CD4-positive, alpha-beta T cell treated with Interleukin-15 for 1 hour (primary cell): ENCODE measurements around the gene PCDHGC3.
"Not testable (repeated sequence)": the region's sequence is repeated elsewhere in the genome, so short reads cannot be mapped to it uniquely, and the experiment has no call there.

Source experiments
- DNase-seq: peaks from one replicate; pipeline ENCODE4 v3.0.0-alpha.2; 2020

PCDHGC3 gene

GRCh38 chr5:141475625-141476131 lies at the start of gene PCDHGC3:
Gene PCDHGC3, plus strand, starts transcription at chr5:141475966. Its CDS starts 151 bp downstream, at chr5:141476117.
- DNase-seq: peak; percentile 41

DNA sequence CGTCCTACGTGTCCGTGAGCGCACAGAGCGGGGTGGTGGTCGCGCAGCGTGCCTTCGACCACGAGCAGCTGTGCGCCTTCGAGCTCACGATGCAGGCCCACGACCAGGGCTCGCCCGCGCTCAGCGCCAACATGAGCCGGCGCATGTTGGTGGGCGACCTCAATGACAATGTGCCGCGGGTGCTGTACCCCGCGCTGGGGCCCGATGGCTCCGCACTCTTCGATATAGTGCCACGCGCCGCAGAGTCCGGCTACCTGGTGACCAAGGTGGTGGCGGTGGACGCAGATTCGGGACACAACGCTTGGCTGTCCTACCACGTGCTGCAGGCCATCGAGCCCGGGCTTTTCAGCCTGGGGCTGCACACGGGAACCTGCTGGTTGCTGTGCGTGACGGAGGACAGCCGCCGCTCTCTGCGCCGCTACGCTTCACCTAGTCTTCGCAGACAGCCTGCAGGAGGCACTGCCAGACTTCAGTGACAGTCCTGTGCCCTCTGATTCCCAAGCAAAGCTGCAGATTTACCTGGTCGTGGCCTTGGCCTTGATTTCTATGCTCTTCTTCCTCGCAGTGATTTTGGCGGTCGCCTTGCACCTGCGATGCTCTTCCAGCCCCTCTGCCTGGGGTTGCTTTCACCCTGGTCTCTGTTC lies 47.9 kb upstream of the PCDHGC3 start:
- DNase-seq: no peak

- DNase-seq: peak; percentile 33
These were observed 45.2 kb upstream of the PCDHGC3 start, which contains the start of gene PCDHGA12 for GRCh38 chr5:141430332-141431113. Gene PCDHGA12, plus strand, starts transcription at chr5:141430507. Its CDS starts 253 bp downstream, at chr5:141430760.

DNA sequence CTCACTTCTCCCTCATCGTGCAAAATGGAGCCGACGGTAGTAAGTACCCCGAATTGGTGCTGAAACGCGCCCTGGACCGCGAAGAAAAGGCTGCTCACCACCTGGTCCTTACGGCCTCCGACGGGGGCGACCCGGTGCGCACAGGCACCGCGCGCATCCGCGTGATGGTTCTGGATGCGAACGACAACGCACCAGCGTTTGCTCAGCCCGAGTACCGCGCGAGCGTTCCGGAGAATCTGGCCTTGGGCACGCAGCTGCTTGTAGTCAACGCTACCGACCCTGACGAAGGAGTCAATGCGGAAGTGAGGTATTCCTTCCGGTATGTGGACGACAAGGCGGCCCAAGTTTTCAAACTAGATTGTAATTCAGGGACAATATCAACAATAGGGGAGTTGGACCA lies 44.5 kb upstream of the PCDHGC3 start:
- DNase-seq: no peak

- DNase-seq: not testable (repeated sequence)
These were observed 43.5 kb upstream of the PCDHGC3 start for GRCh38 chr5:141432308-141432707.

DNA sequence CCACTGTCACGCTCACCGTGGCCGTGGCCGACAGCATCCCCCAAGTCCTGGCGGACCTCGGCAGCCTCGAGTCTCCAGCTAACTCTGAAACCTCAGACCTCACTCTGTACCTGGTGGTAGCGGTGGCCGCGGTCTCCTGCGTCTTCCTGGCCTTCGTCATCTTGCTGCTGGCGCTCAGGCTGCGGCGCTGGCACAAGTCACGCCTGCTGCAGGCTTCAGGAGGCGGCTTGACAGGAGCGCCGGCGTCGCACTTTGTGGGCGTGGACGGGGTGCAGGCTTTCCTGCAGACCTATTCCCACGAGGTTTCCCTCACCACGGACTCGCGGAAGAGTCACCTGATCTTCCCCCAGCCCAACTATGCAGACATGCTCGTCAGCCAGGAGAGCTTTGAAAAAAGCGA lies 43.0 kb upstream of the PCDHGC3 start:
- not testable (repeated sequence) for DNase-seq

DNA sequence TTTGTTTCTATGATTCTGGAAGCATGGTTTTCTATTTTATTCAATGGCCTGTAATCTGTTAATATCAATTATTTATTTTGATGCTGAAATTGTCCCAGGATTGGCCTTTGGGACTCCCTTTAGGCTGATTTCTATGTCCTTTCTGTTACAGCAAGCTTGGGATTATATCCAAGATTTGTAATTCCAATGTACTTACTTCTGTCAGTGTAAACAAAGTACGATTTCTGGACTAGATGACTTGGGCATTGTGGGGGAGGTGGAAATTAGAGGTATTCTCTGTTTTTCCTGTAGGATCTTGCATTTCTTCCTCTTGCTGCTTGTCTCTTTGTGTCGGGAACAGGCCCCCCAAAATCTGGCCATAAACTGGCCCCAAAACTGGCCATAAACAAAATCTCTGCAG lies 41.8 kb upstream of the PCDHGC3 start:
- DNase-seq: no peak

GRCh38 chr5:141437221-141437620 lies 38.5 kb upstream of the PCDHGC3 start:
- DNase-seq: no peak

DNA sequence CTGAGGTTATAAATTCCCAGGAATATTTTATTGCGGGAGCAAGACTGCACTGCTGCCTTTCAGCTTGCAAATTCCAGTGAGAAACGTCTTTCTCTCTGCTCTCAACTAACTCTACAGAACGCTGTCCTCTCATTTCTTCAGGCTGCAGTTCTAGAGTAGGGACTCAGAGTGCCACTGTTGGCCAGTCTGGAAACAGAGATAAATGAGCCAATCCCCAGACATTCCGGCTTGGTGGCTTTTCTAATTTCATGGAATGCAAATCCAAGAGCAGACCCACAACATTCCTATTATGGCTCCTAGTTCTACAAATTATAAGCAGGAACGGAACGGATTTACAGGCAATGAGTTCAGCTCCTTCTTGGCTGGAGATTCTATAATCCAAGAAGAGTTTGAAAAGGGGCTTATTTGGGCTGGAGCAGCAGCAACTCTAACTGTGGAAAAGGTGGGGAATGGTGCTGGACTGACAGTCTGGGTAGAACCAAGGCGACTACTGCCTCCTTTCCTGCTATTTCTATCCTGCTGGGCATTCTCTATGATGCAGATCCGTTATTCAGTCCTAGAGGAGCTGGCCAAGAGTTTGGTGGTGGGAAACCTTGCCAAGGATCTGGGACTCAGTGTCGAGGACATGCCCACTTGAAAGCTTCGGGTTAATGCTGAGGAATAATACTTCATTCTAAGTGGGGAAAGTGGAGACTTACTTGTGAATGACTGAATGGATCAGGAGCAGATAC lies 36.2 kb upstream of the PCDHGC3 start:
- DNase-seq: no peak

DNA sequence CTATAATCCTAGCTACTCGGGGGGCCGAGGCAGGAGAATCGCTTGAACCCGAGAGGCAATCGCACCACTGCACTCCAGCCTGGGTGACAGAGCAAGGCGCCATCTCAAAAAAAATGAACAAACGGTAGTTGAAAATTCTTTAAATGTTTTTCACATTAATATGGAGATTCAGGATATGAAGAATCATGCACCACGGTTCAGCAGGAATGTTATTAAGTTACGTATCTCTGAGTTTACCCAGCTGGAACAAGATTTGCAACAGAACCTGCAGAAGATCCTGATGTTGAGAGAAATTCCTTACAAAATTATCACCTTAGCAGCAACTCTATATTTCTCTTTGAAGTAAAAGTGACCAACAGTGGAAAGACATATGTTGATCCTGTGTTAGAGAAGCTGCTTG lies 35.4 kb upstream of the PCDHGC3 start:
- no peak for DNase-seq

DNA sequence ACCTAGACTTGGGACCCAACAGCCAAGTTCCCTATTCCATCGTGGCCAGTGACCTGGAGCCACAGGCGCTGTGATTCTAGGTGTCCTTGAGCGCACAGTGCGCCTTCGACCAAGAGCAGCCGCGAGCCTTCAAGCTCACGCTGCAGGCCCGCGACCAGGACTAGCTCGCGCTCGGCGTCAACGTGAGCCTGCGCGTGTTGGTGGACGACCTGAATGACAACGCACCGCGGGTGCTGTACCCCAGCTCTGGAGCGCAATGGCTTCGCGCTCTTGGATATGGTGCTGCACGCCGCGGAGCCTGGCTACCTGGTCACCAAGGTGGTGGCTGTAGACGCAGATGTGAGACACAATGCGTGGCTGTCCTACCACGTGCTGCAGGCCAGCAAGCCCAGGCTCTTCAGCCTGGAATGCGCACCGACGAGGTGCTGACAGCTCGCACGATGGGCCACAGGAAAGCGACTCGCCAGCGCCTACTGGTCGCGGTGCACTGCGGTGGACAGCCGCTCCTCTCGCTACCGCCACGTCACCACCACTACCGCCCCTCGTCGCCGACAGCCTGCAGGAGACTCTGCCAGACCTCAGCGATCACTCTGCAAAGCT lies 34.1 kb upstream of the PCDHGC3 start:
- DNase-seq: no peak

DNA sequence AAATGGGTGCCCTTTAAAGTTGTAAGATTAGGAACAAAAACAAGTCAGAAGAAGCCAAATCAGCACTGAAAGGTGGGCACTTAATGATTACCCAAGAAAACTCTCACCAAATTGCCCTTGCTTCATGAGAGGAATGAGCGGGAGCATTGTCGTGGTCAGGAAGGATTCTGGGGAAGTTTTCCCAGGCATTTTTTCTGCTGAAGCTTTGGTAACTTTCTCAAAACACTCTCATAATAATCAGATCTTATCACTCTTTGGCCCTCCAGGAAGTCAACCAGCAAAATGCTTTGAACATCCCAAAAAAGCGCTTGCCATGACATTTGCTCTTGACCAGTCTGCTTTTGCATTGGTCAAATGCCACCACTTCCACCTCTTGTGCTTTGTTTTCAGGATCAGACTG lies 10.4 kb upstream of the PCDHGC3 start:
- DNase-seq: no peak

GRCh38 chr5:141476132-141476911 lies 556 bp downstream of the PCDHGC3 start:
- DNase-seq: no peak

- DNase-seq: no peak
These were observed 1.3 kb downstream of the PCDHGC3 start for GRCh38 chr5:141477044-141477575.

DNA sequence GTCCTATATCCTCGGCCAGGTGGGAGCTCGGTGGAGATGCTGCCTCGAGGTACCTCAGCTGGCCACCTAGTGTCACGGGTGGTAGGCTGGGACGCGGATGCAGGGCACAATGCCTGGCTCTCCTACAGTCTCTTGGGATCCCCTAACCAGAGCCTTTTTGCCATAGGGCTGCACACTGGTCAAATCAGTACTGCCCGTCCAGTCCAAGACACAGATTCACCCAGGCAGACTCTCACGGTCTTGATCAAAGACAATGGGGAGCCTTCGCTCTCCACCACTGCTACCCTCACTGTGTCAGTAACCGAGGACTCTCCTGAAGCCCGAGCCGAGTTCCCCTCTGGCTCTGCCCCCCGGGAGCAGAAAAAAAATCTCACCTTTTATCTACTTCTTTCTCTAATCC lies 2.0 kb downstream of the PCDHGC3 start:
- no peak for DNase-seq

- no peak for DNase-seq
These were observed 2.7 kb downstream of the PCDHGC3 start for GRCh38 chr5:141478321-141478945.

DNA sequence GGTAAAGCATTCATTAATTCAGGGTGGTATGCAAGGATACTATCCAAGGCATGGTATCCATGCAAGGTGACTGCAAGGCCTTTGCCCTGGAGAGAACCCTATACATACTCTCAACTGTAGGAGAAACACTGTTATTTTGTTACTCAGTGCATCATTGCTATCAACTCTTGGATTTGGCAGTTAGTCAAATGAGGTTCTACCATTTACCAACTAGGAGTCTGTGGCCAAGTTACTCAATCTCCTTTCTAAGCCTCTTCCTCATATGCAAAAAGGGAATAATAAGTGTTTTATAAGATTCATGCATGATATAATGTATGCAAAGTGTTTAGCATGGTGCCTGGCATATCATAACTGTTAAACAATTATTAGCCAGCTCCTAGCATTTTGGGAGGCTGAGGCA lies 4.0 kb downstream of the PCDHGC3 start:
- no peak for DNase-seq

- no peak for DNase-seq
These were observed 8.1 kb downstream of the PCDHGC3 start for GRCh38 chr5:141483902-141484301.

DNA sequence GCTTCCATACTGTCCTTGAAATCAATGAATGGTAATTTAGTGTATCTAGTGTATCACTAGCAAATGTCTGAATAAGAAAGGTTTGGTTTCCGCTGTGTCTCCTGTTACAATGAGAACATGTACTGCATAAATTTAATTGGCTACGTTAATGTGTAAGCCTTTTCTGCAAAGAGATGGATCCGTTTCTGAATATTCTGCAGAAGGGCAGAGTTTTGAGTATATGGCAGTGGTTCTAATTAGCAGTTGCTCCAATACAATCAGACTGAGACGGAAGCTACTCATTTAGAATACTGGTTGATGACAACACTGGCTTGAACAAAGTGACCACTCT lies 8.5 kb downstream of the PCDHGC3 start:
- DNase-seq: no peak

GRCh38 chr5:141484641-141485311 lies 9.0 kb downstream of the PCDHGC3 start, which contains the start of gene PCDHGC4:
Gene PCDHGC4, plus strand, starts transcription at chr5:141485030. Its CDS starts 144 bp downstream, at chr5:141485174.
- no peak for DNase-seq
